ENCODE results near the gene EDN3. TPM values are rescaled to one million over a fixed set of nuclear protein-coding genes. Genes with fewer than 3 reads are reported as not detected.

EDN3 gene
- polyA plus RNA-seq, 1 donor from 2014 or later, result 0.50 TPM

DNA sequence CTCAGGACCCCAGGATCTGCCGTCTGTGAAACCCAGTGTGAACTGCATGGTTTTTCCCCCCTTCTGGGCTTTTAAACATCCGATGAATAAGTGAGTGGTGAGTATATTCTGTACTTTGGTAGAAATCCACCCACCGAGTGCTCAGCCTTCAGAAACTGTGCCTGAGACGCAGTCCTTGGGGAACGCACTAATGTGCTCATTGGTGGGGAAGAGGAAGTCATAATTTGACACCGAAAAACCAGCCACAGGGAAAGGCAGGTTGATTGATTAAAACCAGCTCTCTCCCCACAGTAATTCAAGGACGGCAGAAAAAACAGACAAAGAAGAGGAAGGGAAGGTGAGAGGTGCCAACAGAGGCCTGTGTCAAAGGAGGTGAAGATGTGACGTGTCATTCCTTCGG is 21.7 kb downstream of the EDN3 start:
- H3K9me2 ChIP-seq (ENCODE audit: insufficient read depth, low read length), result no peaks in the 10 kb centered on the region
- no peak overlapping the region for H2AFZ ChIP-seq (ENCODE audit: low read depth, low read length)
- H3K4me3 ChIP-seq (ENCODE audit: low read length), result peak overlapping the region; percentile 54
- no peaks in the 10 kb centered on the region for H3K27me3 ChIP-seq (ENCODE audit: insufficient read depth, low read depth, low read length)
- H3K9ac ChIP-seq (ENCODE audit: low read length), result peak overlapping the region; percentile 51
- H3K9me3 ChIP-seq (ENCODE audit: low read length), result no peaks in the 10 kb centered on the region
- peak overlapping the region; percentile 75 for H3K27ac ChIP-seq (ENCODE audit: low read length)
- no peaks in the 10 kb centered on the region for H3K79me2 ChIP-seq (replicated peaks; ENCODE audit: insufficient read depth, low read length)
- no peaks in the 10 kb centered on the region for H3F3A ChIP-seq (ENCODE audit: insufficient read depth, low read length, poor library complexity, severe bottlenecking)
- TF ChIP-seq, protein P1, sequence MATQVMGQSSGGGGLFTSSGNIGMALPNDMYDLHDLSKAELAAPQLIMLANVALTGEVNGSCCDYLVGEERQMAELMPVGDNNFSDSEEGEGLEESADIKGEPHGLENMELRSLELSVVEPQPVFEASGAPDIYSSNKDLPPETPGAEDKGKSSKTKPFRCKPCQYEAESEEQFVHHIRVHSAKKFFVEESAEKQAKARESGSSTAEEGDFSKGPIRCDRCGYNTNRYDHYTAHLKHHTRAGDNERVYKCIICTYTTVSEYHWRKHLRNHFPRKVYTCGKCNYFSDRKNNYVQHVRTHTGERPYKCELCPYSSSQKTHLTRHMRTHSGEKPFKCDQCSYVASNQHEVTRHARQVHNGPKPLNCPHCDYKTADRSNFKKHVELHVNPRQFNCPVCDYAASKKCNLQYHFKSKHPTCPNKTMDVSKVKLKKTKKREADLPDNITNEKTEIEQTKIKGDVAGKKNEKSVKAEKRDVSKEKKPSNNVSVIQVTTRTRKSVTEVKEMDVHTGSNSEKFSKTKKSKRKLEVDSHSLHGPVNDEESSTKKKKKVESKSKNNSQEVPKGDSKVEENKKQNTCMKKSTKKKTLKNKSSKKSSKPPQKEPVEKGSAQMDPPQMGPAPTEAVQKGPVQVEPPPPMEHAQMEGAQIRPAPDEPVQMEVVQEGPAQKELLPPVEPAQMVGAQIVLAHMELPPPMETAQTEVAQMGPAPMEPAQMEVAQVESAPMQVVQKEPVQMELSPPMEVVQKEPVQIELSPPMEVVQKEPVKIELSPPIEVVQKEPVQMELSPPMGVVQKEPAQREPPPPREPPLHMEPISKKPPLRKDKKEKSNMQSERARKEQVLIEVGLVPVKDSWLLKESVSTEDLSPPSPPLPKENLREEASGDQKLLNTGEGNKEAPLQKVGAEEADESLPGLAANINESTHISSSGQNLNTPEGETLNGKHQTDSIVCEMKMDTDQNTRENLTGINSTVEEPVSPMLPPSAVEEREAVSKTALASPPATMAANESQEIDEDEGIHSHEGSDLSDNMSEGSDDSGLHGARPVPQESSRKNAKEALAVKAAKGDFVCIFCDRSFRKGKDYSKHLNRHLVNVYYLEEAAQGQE (IDR thresholded peaks at IDR 0.05; ENCODE audit: borderline replicate concordance), result no peak
- TF ChIP-seq EZH2 (IDR thresholded peaks at IDR 0.05; ENCODE audit: borderline replicate concordance, insufficient read depth, low read length, poor library complexity, severe bottlenecking) (no peak), TAF1 (IDR thresholded peaks at IDR 0.05; ENCODE audit: low read depth) (no peak), POLR2AphosphoS5 (IDR thresholded peaks at IDR 0.05) (no peak), EP300 (conservative IDR thresholded peaks at IDR 0.05; ENCODE audit: poor library complexity, severe bottlenecking) (no peak), MXI1 (conservative IDR thresholded peaks at IDR 0.05; ENCODE audit: poor library complexity, severe bottlenecking) (no peak), SMC3 (conservative IDR thresholded peaks at IDR 0.05; ENCODE audit: poor library complexity) (no peak), RAD21 (conservative IDR thresholded peaks at IDR 0.05) (no peak)
- TF ChIP-seq, protein P2, sequence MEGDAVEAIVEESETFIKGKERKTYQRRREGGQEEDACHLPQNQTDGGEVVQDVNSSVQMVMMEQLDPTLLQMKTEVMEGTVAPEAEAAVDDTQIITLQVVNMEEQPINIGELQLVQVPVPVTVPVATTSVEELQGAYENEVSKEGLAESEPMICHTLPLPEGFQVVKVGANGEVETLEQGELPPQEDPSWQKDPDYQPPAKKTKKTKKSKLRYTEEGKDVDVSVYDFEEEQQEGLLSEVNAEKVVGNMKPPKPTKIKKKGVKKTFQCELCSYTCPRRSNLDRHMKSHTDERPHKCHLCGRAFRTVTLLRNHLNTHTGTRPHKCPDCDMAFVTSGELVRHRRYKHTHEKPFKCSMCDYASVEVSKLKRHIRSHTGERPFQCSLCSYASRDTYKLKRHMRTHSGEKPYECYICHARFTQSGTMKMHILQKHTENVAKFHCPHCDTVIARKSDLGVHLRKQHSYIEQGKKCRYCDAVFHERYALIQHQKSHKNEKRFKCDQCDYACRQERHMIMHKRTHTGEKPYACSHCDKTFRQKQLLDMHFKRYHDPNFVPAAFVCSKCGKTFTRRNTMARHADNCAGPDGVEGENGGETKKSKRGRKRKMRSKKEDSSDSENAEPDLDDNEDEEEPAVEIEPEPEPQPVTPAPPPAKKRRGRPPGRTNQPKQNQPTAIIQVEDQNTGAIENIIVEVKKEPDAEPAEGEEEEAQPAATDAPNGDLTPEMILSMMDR (IDR thresholded peaks at IDR 0.05; ENCODE audit: poor library complexity, severe bottlenecking), result no peak
- no peaks in the 10 kb centered on the region for H4K20me1 ChIP-seq (ENCODE audit: insufficient read depth)
- peak overlapping the region; percentile 10 for H3K4me2 ChIP-seq (ENCODE audit: low read length)
- no peaks in the 10 kb centered on the region for H3K36me3 ChIP-seq (ENCODE audit: insufficient read depth, low read length)

GRCh38 chr20:59322585-59323454 is 22.4 kb downstream of the EDN3 start:
- no peaks in the 10 kb centered on the region for H3K27me3 ChIP-seq (ENCODE audit: insufficient read depth, low read depth, low read length)
- H3K4me2 ChIP-seq (ENCODE audit: low read length), result peak overlapping the region; percentile 53
- peak overlapping the region; percentile 54 for H3K4me3 ChIP-seq (ENCODE audit: low read length)
- no peaks in the 10 kb centered on the region for H4K20me1 ChIP-seq (ENCODE audit: insufficient read depth)
- no peak overlapping the region for H2AFZ ChIP-seq (ENCODE audit: low read depth, low read length)
- H3K9me2 ChIP-seq (ENCODE audit: insufficient read depth, low read length), result no peaks in the 10 kb centered on the region
- no peaks in the 10 kb centered on the region for H3K9me3 ChIP-seq (ENCODE audit: low read length)
- TF ChIP-seq MXI1 (conservative IDR thresholded peaks at IDR 0.05; ENCODE audit: poor library complexity, severe bottlenecking) (no peak), RAD21 (conservative IDR thresholded peaks at IDR 0.05) (peak; percentile 35), SMC3 (conservative IDR thresholded peaks at IDR 0.05; ENCODE audit: poor library complexity) (no peak), EZH2 (IDR thresholded peaks at IDR 0.05; ENCODE audit: borderline replicate concordance, insufficient read depth, low read length, poor library complexity, severe bottlenecking) (no peak), POLR2AphosphoS5 (IDR thresholded peaks at IDR 0.05) (peak; percentile 85), EP300 (conservative IDR thresholded peaks at IDR 0.05; ENCODE audit: poor library complexity, severe bottlenecking) (peak; percentile 95), TAF1 (IDR thresholded peaks at IDR 0.05; ENCODE audit: low read depth) (no peak)
- TF ChIP-seq, protein P1 (IDR thresholded peaks at IDR 0.05; ENCODE audit: borderline replicate concordance), result no peak
- TF ChIP-seq, protein P2 (IDR thresholded peaks at IDR 0.05; ENCODE audit: poor library complexity, severe bottlenecking), result peak; percentile 10
- H3K9ac ChIP-seq (ENCODE audit: low read length), result peak overlapping the region; percentile 51
- H3K79me2 ChIP-seq (replicated peaks; ENCODE audit: insufficient read depth, low read length), result no peaks in the 10 kb centered on the region
- no peaks in the 10 kb centered on the region for H3K36me3 ChIP-seq (ENCODE audit: insufficient read depth, low read length)
- no peaks in the 10 kb centered on the region for H3F3A ChIP-seq (ENCODE audit: insufficient read depth, low read length, poor library complexity, severe bottlenecking)
- peak overlapping the region; percentile 75 for H3K27ac ChIP-seq (ENCODE audit: low read length)
